22Rv1 (cell line): ENCODE measurements around the gene IFT81.

Experiments used
- CTCF ChIP-seq: fragments of 450-650 bp; IDR thresholded peaks from 2 replicates; pipeline ENCODE4 v1.5.1; 2017; ENCODE audit warnings: mild to moderate bottlenecking
- ZFX ChIP-seq: fragments of 450-650 bp; IDR thresholded peaks from 2 replicates; pipeline ENCODE4 v1.6.1; 2017; ENCODE audit warnings: antibody characterized with exemption, borderline replicate concordance

- TF ChIP-seq CTCF (no peak), ZFX (no peak)
These were observed 61.9 kb downstream of the IFT81 start for GRCh38 chr12:110186059-110186458.
